IMR-90 (cell line): ENCODE measurements around the gene CNOT10. TPM values are rescaled to one million over a fixed set of nuclear protein-coding genes. Genes with fewer than 3 reads are reported as not detected.
A peak's percentile ranks its signal among the peaks of the same experiment; 100 is the strongest.

ENCODE experiments used
- ATAC-seq: fragments of 200-7000 bp; cut with Tn5 transposase; 2 replicates; pipeline ENCODE4 v1.9.1; 2020; ENCODE audit warnings: low read depth, mild to moderate bottlenecking, moderate library complexity
- BruUV-seq: library from RNA; stranded (reverse); fragments of 400-500 nt; replicated peaks from 2 replicates; lab custom pipeline; 2021; lab: Mats Ljungman, UMichigan
- CTCF ChIA-PET: fragments of 300-600 bp; formaldehyde crosslinking; extraction: SDS; loops from one replicate; lab custom pipeline; 2021; ENCODE audit warnings: antibody characterized with exemption; lab: Yijun Ruan, JAX
- POLR2A ChIA-PET: fragments of 300-600 bp; sonication (Branson Sonifier 250); formaldehyde crosslinking; loops from one replicate; lab custom pipeline; 2022; ENCODE audit warnings: antibody characterized with exemption; ENCODE audit not compliant: unreplicated experiment; lab: Charles Lee
- DNase-seq: peaks from one replicate; pipeline ENCODE4 v3.0.0; 2013
- H2AFZ ChIP-seq: replicated peaks from 2 replicates; pipeline ENCODE3; 2013; ENCODE audit warnings: low read length, mild to moderate bottlenecking; ENCODE audit not compliant: poor library complexity
- H2AK5ac ChIP-seq: 2 replicates; pipeline ENCODE4 v1.6.1; 2013; ENCODE audit warnings: low read depth, low read length, inconsistent platforms
- H2AK9ac ChIP-seq: replicated peaks from 2 replicates; pipeline ENCODE3; 2013; ENCODE audit warnings: mild to moderate bottlenecking, low read depth, low read length, moderate library complexity; ENCODE audit not compliant: poor library complexity
- H2BK120ac ChIP-seq: 2 replicates; pipeline ENCODE4 v1.6.1; 2013; ENCODE audit warnings: low read depth, low read length, inconsistent platforms
- H2BK15ac ChIP-seq: 3 replicates; pipeline ENCODE4 v1.6.1; 2013; ENCODE audit warnings: low read depth, low read length, inconsistent platforms
- H2BK20ac ChIP-seq: 2 replicates; pipeline ENCODE4 v1.6.1; 2013; ENCODE audit warnings: low read depth, mild to moderate bottlenecking, inconsistent platforms, low read length, moderate library complexity
- H2BK5ac ChIP-seq: 2 replicates; pipeline ENCODE4 v1.6.1; 2013; ENCODE audit warnings: mild to moderate bottlenecking, low read depth, low read length, inconsistent platforms; ENCODE audit not compliant: poor library complexity, severe bottlenecking
- H3K14ac ChIP-seq: replicated peaks from 2 replicates; pipeline ENCODE4 v1.6.1; 2013; ENCODE audit warnings: low read depth, low read length, inconsistent platforms
- H3K18ac ChIP-seq: 2 replicates; pipeline ENCODE4 v1.6.1; 2013; ENCODE audit warnings: low read depth, low read length, control low read depth
- H3K23ac ChIP-seq: 2 replicates; pipeline ENCODE4 v1.6.1; 2013; ENCODE audit warnings: low read depth, low read length, inconsistent platforms
- H3K27ac ChIP-seq: 2 replicates; pipeline ENCODE4 v1.5.1; 2013; ENCODE audit warnings: mild to moderate bottlenecking, control low read depth, low read length; ENCODE audit not compliant: insufficient read depth
- H3K27me3 ChIP-seq: 2 replicates; pipeline ENCODE4 v1.6.1; 2013; ENCODE audit warnings: low read length; ENCODE audit not compliant: control insufficient read depth, insufficient read depth
- H3K36me3 ChIP-seq: 2 replicates; pipeline ENCODE4 v1.6.1; 2013; ENCODE audit warnings: low read length, mixed read lengths; ENCODE audit not compliant: control insufficient read depth, insufficient read depth
- H3K4ac ChIP-seq: 2 replicates; pipeline ENCODE4 v1.6.1; 2013; ENCODE audit warnings: low read depth, low read length, inconsistent platforms
- H3K4me1 ChIP-seq: 2 replicates; pipeline ENCODE4 v1.6.1; 2013; ENCODE audit warnings: low read length, mixed read lengths; ENCODE audit not compliant: control insufficient read depth, insufficient read depth
- H3K4me2 ChIP-seq: 2 replicates; pipeline ENCODE4 v1.6.1; 2013; ENCODE audit warnings: low read depth, mild to moderate bottlenecking, control low read depth, low read length, moderate library complexity
- H3K4me3 ChIP-seq: 2 replicates; pipeline ENCODE4 v1.5.1; 2013; ENCODE audit warnings: low read depth, mild to moderate bottlenecking, control low read depth, low read length, moderate library complexity; ENCODE audit not compliant: insufficient read depth
- H3K56ac ChIP-seq: 2 replicates; pipeline ENCODE4 v1.6.1; 2013; ENCODE audit warnings: low read length, inconsistent platforms; ENCODE audit not compliant: insufficient read depth; ENCODE audit errors: extremely low read depth
- H3K79me1 ChIP-seq, 2 experiments: 2 replicates each; pipeline ENCODE4 v1.6.1; 2013; ENCODE audit warnings: low read length in 2 of 2, inconsistent platforms in 1 of 2, low read depth in 1 of 2
- H3K9ac ChIP-seq: 2 replicates; pipeline ENCODE4 v1.6.1; 2013; ENCODE audit warnings: low read depth, low read length, control low read depth
- H3K9me1 ChIP-seq: 2 replicates; pipeline ENCODE4 v1.6.1; 2013; ENCODE audit warnings: low read length, inconsistent platforms; ENCODE audit not compliant: insufficient read depth
- H3K9me3 ChIP-seq: 2 replicates; pipeline ENCODE4 v1.6.1; 2013; ENCODE audit warnings: low read length; ENCODE audit not compliant: control insufficient read depth, insufficient read depth
- H4K20me1 ChIP-seq: 2 replicates; pipeline ENCODE4 v1.6.1; 2013; ENCODE audit warnings: low read length, inconsistent platforms; ENCODE audit not compliant: insufficient read depth
- H4K5ac ChIP-seq: 2 replicates; pipeline ENCODE4 v1.6.1; 2013; ENCODE audit warnings: mild to moderate bottlenecking, low read depth, low read length, control low read depth
- H4K8ac ChIP-seq, 2 experiments: 2 replicates each; pipeline ENCODE4 v1.6.1; 2013; ENCODE audit warnings: low read depth in 2 of 2, low read length in 2 of 2, control low read depth in 1 of 2, inconsistent platforms in 1 of 2
- H4K91ac ChIP-seq: 2 replicates; pipeline ENCODE4 v1.6.1; 2013; ENCODE audit warnings: low read depth, low read length, inconsistent platforms; ENCODE audit not compliant: insufficient read depth
- BHLHE40 ChIP-seq: fragments of 150-350 bp; IDR thresholded peaks from 2 replicates; pipeline ENCODE4 v1.6.1; 2016; ENCODE audit warnings: mild to moderate bottlenecking, low read depth, low read length
- CEBPB ChIP-seq: IDR thresholded peaks from 2 replicates; pipeline ENCODE4 v1.6.1; 2012; ENCODE audit warnings: low read depth, low read length, improper control_type of control experiment
- CHD1 ChIP-seq: IDR thresholded peaks from 2 replicates; pipeline ENCODE4 v1.6.1; 2012; ENCODE audit warnings: low read depth, low read length, improper control_type of control experiment
- MAFK ChIP-seq: IDR thresholded peaks from 2 replicates; pipeline ENCODE4 v1.6.1; 2012; ENCODE audit warnings: low read depth, low read length, improper control_type of control experiment
- NFE2L2 ChIP-seq: fragments of 150-350 bp; IDR thresholded peaks from 2 replicates; pipeline ENCODE4 v1.6.1; 2016; ENCODE audit warnings: low read depth, mild to moderate bottlenecking, low read length
- RAD21 ChIP-seq: IDR thresholded peaks from 2 replicates; pipeline ENCODE4 v1.6.1; 2012; ENCODE audit warnings: low read length, improper control_type of control experiment
- RFX5 ChIP-seq: IDR thresholded peaks from 2 replicates; pipeline ENCODE4 v1.8.0; 2012; ENCODE audit warnings: low read depth, mild to moderate bottlenecking, low read length, moderate library complexity
- SMC3 ChIP-seq: fragments of 150-350 bp; IDR thresholded peaks from 2 replicates; pipeline ENCODE4 v1.6.1; 2016; ENCODE audit warnings: low read depth, mild to moderate bottlenecking, antibody characterized with exemption, low read length, moderate library complexity
- WGBS, 2 experiments: methylation state at CpG; one replicate each; pipeline versions ENCODE4 v1.1.5 to v1.1.7; 2013; ENCODE audit warnings: missing lambda C conversion rate in 2 of 2; ENCODE audit not compliant: insufficient read length in 1 of 2; ENCODE audit errors: extremely low coverage in 2 of 2; 5-methylcytosine and 5-hydroxymethylcytosine counted together
- dilution Hi-C: fragments of 300-500 bp; cut with HindIII; formaldehyde crosslinking; loops from one replicate; pipeline ENCODE4 v1.14.3; 2018; ENCODE audit warnings: low sequenced_read_pairs; ENCODE audit not compliant: unreplicated experiment
- in situ Hi-C: fragments of 300-500 bp; cut with MboI; formaldehyde crosslinking; loops from 3 replicates; pipeline ENCODE4 v1.14.3; 2019; ENCODE audit warnings: low sequenced_read_pairs, inconsistent platforms, mixed read lengths
- intact Hi-C: fragments of 100-400 bp; cut with micrococcal nuclease; formaldehyde crosslinking; loops from 2 replicates; pipeline ENCODE4 v1.10.0; 2022
- polyA plus RNA-seq, 3 experiments: library from polyadenylated mRNA; depleted of rRNA; stranded (reverse); fragments of >200 nt; gene quantifications; 2 replicates each; pipeline ENCODE4 v1.2.3, GENCODE V29; 2012; ENCODE audit warnings: low replicate concordance in 1 of 3
- total RNA-seq: library from RNA; depleted of rRNA; stranded (reverse); fragments of >200 nt; gene quantifications from 2 replicates; pipeline ENCODE4 v1.2.3, GENCODE V29; 2012
- TF ChIP-seq, protein P1 (sequence below): fragments of 150-350 bp; IDR thresholded peaks from 2 replicates; pipeline ENCODE4 v1.6.1; 2016; ENCODE audit warnings: low read depth, mild to moderate bottlenecking, low read length, moderate library complexity, borderline replicate concordance
- TF ChIP-seq, protein P2 (sequence below): conservative IDR thresholded peaks from 2 replicates; pipeline ENCODE4 v1.5.1; 2012; ENCODE audit warnings: mild to moderate bottlenecking, low read depth, low read length, improper control_type of control experiment
- TF ChIP-seq, protein P3 (sequence below): fragments of 150-350 bp; IDR thresholded peaks from 2 replicates; pipeline ENCODE4 v1.6.1; 2017; ENCODE audit warnings: mild to moderate bottlenecking, antibody characterized with exemption, low read length, low read depth

The CNOT10 gene
- total and polyA plus RNA-seq, 2 of the 4 experiments (the other 2 are of a cell fraction), result 15.8 to 20.4 TPM

DNA sequence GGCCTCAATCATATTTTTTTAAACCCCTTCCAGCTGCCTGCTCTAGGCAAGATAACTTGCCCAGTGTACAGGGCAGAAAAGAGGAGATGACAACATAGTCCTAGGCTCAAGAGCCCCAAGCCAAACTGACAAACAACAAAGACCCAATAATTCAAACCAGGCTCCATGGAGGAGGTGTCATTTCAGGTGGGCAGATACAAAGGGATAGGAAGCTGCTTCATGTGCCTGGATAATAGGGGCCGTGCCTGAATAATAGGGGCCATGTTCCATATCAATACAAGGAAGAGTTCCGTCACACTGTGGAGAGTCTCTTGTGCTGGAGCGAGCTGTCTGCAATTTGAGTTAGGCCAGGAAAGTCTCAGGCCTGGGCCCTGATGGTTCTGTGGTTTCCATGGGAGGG lies 97.4 kb downstream of the CNOT10 start:
- intact Hi-C loops, result no loop called here

More for the DNA sequence above, 97.4 kb downstream of the CNOT10 start:
- Histone ChIP-seq H2BK120ac (no peak overlapping the region), H3K56ac (no peak overlapping the region), H3K9me3 (no peaks in the 10 kb centered on the region), H3K9me1 (no peaks in the 10 kb centered on the region), H3K23ac (no peak overlapping the region), H3K18ac (no peak overlapping the region), H3K4me3 (no peak overlapping the region), H3K4ac (no peak overlapping the region), H3K4me1 (no peaks in the 10 kb centered on the region; the same call in 1 of the 2 replicates), H2AK5ac (no peak overlapping the region), H3K9ac (no peak overlapping the region), H3K4me2 (no peak overlapping the region), H3K27me3 (peaks cover 4% of the 10 kb centered on the region; the same call in 1 of the 2 replicates), H4K8ac (no peak overlapping the region), H4K5ac (no peak overlapping the region), H4K91ac (no peak overlapping the region), H2BK5ac (no peak overlapping the region), H3K36me3 (no peaks in the 10 kb centered on the region), H2BK15ac (no peak overlapping the region), H2AK9ac (peak overlapping the region; percentile 5), H3K27ac (no peak overlapping the region), H2AFZ (no peak overlapping the region), H3K14ac (no peak overlapping the region), H2BK20ac (no peak overlapping the region), H4K20me1 (no peaks in the 10 kb centered on the region), H3K79me1 (no peaks in the 10 kb centered on the region)
- in situ Hi-C loops (no loop called here), dilution Hi-C loops (no loop called here)
- ChIA-PET CTCF (interaction anchor here (0.5 kb wide), 1 partner anchor 34 kb away, joined by 3 read pairs; no protein-coding TSS in a partner anchor), POLR2A (no interaction called here)
- 88% methylated on average over 3 of the region's 3 CpGs; no CpG with 5 or more reads in 1 of the 2 experiments for WGBS, 2 experiments
- DNase-seq (no peak), ATAC-seq (no peak)
- no TSS peak for BruUV-seq
- TF ChIP-seq, protein P1, sequence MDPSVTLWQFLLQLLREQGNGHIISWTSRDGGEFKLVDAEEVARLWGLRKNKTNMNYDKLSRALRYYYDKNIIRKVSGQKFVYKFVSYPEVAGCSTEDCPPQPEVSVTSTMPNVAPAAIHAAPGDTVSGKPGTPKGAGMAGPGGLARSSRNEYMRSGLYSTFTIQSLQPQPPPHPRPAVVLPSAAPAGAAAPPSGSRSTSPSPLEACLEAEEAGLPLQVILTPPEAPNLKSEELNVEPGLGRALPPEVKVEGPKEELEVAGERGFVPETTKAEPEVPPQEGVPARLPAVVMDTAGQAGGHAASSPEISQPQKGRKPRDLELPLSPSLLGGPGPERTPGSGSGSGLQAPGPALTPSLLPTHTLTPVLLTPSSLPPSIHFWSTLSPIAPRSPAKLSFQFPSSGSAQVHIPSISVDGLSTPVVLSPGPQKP, result no peak
- no peak for TF ChIP-seq CEBPB
- no peak for TF ChIP-seq MAFK
- TF ChIP-seq, protein P2, sequence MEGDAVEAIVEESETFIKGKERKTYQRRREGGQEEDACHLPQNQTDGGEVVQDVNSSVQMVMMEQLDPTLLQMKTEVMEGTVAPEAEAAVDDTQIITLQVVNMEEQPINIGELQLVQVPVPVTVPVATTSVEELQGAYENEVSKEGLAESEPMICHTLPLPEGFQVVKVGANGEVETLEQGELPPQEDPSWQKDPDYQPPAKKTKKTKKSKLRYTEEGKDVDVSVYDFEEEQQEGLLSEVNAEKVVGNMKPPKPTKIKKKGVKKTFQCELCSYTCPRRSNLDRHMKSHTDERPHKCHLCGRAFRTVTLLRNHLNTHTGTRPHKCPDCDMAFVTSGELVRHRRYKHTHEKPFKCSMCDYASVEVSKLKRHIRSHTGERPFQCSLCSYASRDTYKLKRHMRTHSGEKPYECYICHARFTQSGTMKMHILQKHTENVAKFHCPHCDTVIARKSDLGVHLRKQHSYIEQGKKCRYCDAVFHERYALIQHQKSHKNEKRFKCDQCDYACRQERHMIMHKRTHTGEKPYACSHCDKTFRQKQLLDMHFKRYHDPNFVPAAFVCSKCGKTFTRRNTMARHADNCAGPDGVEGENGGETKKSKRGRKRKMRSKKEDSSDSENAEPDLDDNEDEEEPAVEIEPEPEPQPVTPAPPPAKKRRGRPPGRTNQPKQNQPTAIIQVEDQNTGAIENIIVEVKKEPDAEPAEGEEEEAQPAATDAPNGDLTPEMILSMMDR, result no peak
- TF ChIP-seq, protein P3, sequence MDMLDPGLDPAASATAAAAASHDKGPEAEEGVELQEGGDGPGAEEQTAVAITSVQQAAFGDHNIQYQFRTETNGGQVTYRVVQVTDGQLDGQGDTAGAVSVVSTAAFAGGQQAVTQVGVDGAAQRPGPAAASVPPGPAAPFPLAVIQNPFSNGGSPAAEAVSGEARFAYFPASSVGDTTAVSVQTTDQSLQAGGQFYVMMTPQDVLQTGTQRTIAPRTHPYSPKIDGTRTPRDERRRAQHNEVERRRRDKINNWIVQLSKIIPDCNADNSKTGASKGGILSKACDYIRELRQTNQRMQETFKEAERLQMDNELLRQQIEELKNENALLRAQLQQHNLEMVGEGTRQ, result no peak
- no peak for TF ChIP-seq CHD1
- TF ChIP-seq SMC3, result no peak
- no peak for TF ChIP-seq BHLHE40
- no peak for TF ChIP-seq NFE2L2
- no peak for TF ChIP-seq RFX5
- no peak for TF ChIP-seq RAD21
